ENCODE data around the gene MYADML2. TPM values are rescaled to one million over a fixed set of nuclear protein-coding genes. Genes with fewer than 3 reads are reported as not detected.

Gene MYADML2
- total RNA-seq, 1 experiment from 2014 or later = 0.46 TPM

- peaks cover 40% of the 10 kb centered on the region for H3K36me3 Mint-ChIP-seq
- CTCF ChIA-PET = interaction anchor here (1.8 kb wide), 1 partner anchor 21 kb away, joined by 16 read pairs; no protein-coding TSS in a partner anchor
- POLR2A ChIA-PET = interaction anchor here (0.9 kb wide), 1 partner anchor 16 kb away, joined by 3 read pairs; no protein-coding TSS in a partner anchor
- DNase-seq (ENCODE audit: low spot score) (no peak), ATAC-seq (no peak)
- H3K27me3 Mint-ChIP-seq (ENCODE audit: low read depth) = no peaks in the 10 kb centered on the region
- peak overlapping the region; percentile 82 for H3K27ac Mint-ChIP-seq
- TF ChIP-seq E2F4 (CRISPR knock-in tag; IDR thresholded peaks at IDR 0.05; ENCODE audit: borderline replicate concordance, low read depth) (no peak), ERG (CRISPR knock-in tag; IDR thresholded peaks at IDR 0.05) (no peak), RELA (CRISPR knock-in tag; IDR thresholded peaks at IDR 0.05; ENCODE audit: borderline replicate concordance) (no peak), NFATC4 (CRISPR knock-in tag; IDR thresholded peaks at IDR 0.05) (no peak), PRRX2 (CRISPR knock-in tag; IDR thresholded peaks at IDR 0.05) (no peak), OVOL2 (CRISPR knock-in tag; IDR thresholded peaks at IDR 0.05; ENCODE audit: borderline replicate concordance) (no peak), ESRRA (CRISPR knock-in tag; IDR thresholded peaks at IDR 0.05; ENCODE audit: borderline replicate concordance) (no peak), NFE2L1 (CRISPR knock-in tag; IDR thresholded peaks at IDR 0.05) (no peak), IRF1 (CRISPR knock-in tag; IDR thresholded peaks at IDR 0.05) (no peak), TEAD1 (CRISPR knock-in tag; IDR thresholded peaks at IDR 0.05) (no peak), ZNF281 (CRISPR knock-in tag; IDR thresholded peaks at IDR 0.05) (no peak), KAT7 (CRISPR knock-in tag; IDR thresholded peaks at IDR 0.05; ENCODE audit: borderline replicate concordance) (no peak), JUN (CRISPR knock-in tag; IDR thresholded peaks at IDR 0.05) (no peak), TCF7 (CRISPR knock-in tag; IDR thresholded peaks at IDR 0.05; ENCODE audit: low read depth) (no peak), SMAD4 (CRISPR knock-in tag; IDR thresholded peaks at IDR 0.05) (no peak)
- H3K4me3 Mint-ChIP-seq = peak overlapping the region; percentile 88
- H3K9me3 Mint-ChIP-seq = no peaks in the 10 kb centered on the region
- H3K4me1 Mint-ChIP-seq = peaks cover 11% of the 10 kb centered on the region
These were observed 56.4 kb downstream of the MYADML2 start for GRCh38 chr17:81890447-81891302.

Other genes with a start within 250 kb of the MYADML2 start
- gene MRPL12, start 243.9 kb downstream of the MYADML2 start, total RNA-seq (2021) = 134 to 139 TPM (median 136 TPM) in 3 replicates
- gene SLC25A10, start 234.9 kb downstream of the MYADML2 start, total RNA-seq (2021) = 34.0 to 38.7 TPM (median 37.9 TPM) in 3 replicates
- gene GCGR, start 143.1 kb downstream of the MYADML2 start, total RNA-seq (2021) = 0.85 to 1.4 TPM (median 1.4 TPM) in 3 replicates
- gene MCRIP1, start 113.9 kb downstream of the MYADML2 start, total RNA-seq (2021) = 126 to 144 TPM (median 131 TPM) in 3 replicates
- gene PPP1R27, start 112.2 kb downstream of the MYADML2 start, total RNA-seq (2021) = not detected in 3 replicates
- 343 to 380 TPM (median 360 TPM) in 3 replicates for gene P4HB, start 86.7 kb downstream of the MYADML2 start, total RNA-seq (2021)
- 200 to 247 TPM (median 203 TPM) in 3 replicates for gene ARHGDIA, start 75.9 kb downstream of the MYADML2 start, total RNA-seq (2021)
- 172 to 212 TPM (median 174 TPM) in 3 replicates for gene ALYREF, start 55.6 kb downstream of the MYADML2 start, total RNA-seq (2021)
- 217 to 249 TPM (median 245 TPM) in 3 replicates for gene ANAPC11, start 55.5 kb downstream of the MYADML2 start, total RNA-seq (2021)
- gene NPB, start 45.0 kb downstream of the MYADML2 start, total RNA-seq (2021) = 1.9 to 2.1 TPM (median 1.9 TPM) in 3 replicates
- gene PCYT2, start 35.8 kb downstream of the MYADML2 start, total RNA-seq (2021) = 24.7 to 31.4 TPM (median 26.3 TPM) in 3 replicates
- gene SIRT7, start 29.1 kb downstream of the MYADML2 start, total RNA-seq (2021) = 19.5 to 24.2 TPM (median 20.9 TPM) in 3 replicates
- 24.2 to 29.8 TPM (median 24.3 TPM) in 3 replicates for gene MAFG, start 19.5 kb downstream of the MYADML2 start, total RNA-seq (2021)
- 144 to 188 TPM (median 164 TPM) in 3 replicates for gene PYCR1, start 9.9 kb downstream of the MYADML2 start, total RNA-seq (2021)
- 1.2 to 1.9 TPM (median 1.7 TPM) in 3 replicates for gene NOTUM, start 14.0 kb upstream of the MYADML2 start, total RNA-seq (2021)
- 60.4 to 71.9 TPM (median 67.8 TPM) in 3 replicates for gene ASPSCR1, start 30.4 kb upstream of the MYADML2 start, total RNA-seq (2021)
- 107 to 121 TPM (median 110 TPM) in 3 replicates for gene CENPX, start 75.6 kb upstream of the MYADML2 start, total RNA-seq (2021)
- 30.5 to 38.1 TPM (median 32.5 TPM) in 3 replicates for gene LRRC45, start 76.1 kb upstream of the MYADML2 start, total RNA-seq (2021)
- gene RAC3, start 84.4 kb upstream of the MYADML2 start, total RNA-seq (2021) = 135 to 163 TPM (median 138 TPM) in 3 replicates
- gene DCXR, start 90.5 kb upstream of the MYADML2 start, total RNA-seq (2021) = 114 to 130 TPM (median 120 TPM) in 3 replicates
- 40.9 to 42.3 TPM (median 41.6 TPM) in 3 replicates for gene RFNG, start 104.6 kb upstream of the MYADML2 start, total RNA-seq (2021)
- 166 to 181 TPM (median 167 TPM) in 3 replicates for gene GPS1, start 104.7 kb upstream of the MYADML2 start, total RNA-seq (2021)
- gene DUS1L, start 118.6 kb upstream of the MYADML2 start, total RNA-seq (2021) = 99.6 to 120 TPM (median 106 TPM) in 3 replicates
- gene FASN, start 151.0 kb upstream of the MYADML2 start, total RNA-seq (2021) = 611 to 742 TPM (median 654 TPM) in 3 replicates